Measurements from ENCODE around the gene RPS5. TPM values are rescaled to one million over a fixed set of nuclear protein-coding genes. Genes with fewer than 3 reads are reported as not detected.

RPS5 gene
- total and polyA plus RNA-seq, 9 of the 15 experiments (the other 6 are each of a cell fraction or from before 2014, with no cell fraction given): 1,228 to 3,570 (median 2,484) TPM

- FAIRE-seq: no peak
- Histone ChIP-seq H3K4me1 (replicated peaks in 1 of 2; ENCODE audit: control insufficient read depth in 2 of 2, insufficient read depth in 2 of 2, low read length in 2 of 2) (peaks cover 5 to 25% of the 10 kb centered on the region in 2 experiments; a peak in 4 of 5 replicates), H4K20me1 (replicated peaks; ENCODE audit: control insufficient read depth, insufficient read depth, low read length) (no peaks in the 10 kb centered on the region), H2AFZ (ENCODE audit: low read depth, low read length) (no peak overlapping the region), H3K9me3 (replicated peaks; ENCODE audit: control insufficient read depth, insufficient read depth, low read depth, low read length) (no peaks in the 10 kb centered on the region), H3K79me2 (ENCODE audit: control insufficient read depth, insufficient read depth, low read length) (no peaks in the 10 kb centered on the region), H3K4me2 (ENCODE audit: insufficient read depth, low read length) (no peak overlapping the region), H3K36me3 (ENCODE audit: control insufficient read depth, insufficient read depth, low read length) (no peaks in the 10 kb centered on the region), H3K9me1 (ENCODE audit: control insufficient read depth, insufficient read depth, low read length) (no peaks in the 10 kb centered on the region), H3K27me3 (ENCODE audit: control insufficient read depth in 2 of 2, insufficient read depth in 2 of 2, low read length in 2 of 2) (no peaks in the 10 kb centered on the region), H3K9ac (ENCODE audit: insufficient read depth in 1 of 2, low read depth in 2 of 2, low read length in 2 of 2) (no peak overlapping the region), H3K27ac (ENCODE audit: extremely low read depth, low read depth, low read length) (no peak overlapping the region), H3K4me3 (no peak overlapping the region)
- no peak for ATAC-seq
- intact Hi-C loops (cut with micrococcal nuclease): no loop called here
- in situ Hi-C loops (cut with MboI): no loop called here
- TF ChIP-seq ZBTB33 (CRISPR knock-in tag; IDR thresholded peaks at IDR 0.05): peak; percentile 84
- no peak for TF ChIP-seq CHD2 (IDR thresholded peaks at IDR 0.05; ENCODE audit: low read depth, low read length)
- 91% methylated on average over 41 of the region's 84 CpGs for WGBS (ENCODE audit: insufficient coverage, low coverage, missing lambda C conversion rate)
- no TSS peak for BruUV-seq (replicated peaks)
- ChIA-PET CTCF (ENCODE audit: low intra/inter-chr PET ratio) (interaction anchor here (0.6 kb wide), 1 partner anchor 10 kb away, joined by 3 read pairs; no protein-coding TSS in a partner anchor), POLR2A (interaction anchor here (3.6 kb wide), 1 partner anchor 12 kb away, joined by 20 read pairs; the partner anchor contains the start of gene ZNF497)
- DNase-seq (ENCODE audit: extremely low read depth in 1 of 4, low spot score in 3 of 4): no peak
These were observed 36.8 kb upstream of the RPS5 start for GRCh38 chr19:58350001-58350861.
